Motor neuron (in vitro differentiated cells): ENCODE data around the gene ZNF677. TPM values are rescaled to one million over a fixed set of nuclear protein-coding genes. Genes with fewer than 3 reads are reported as not detected.

Experiments used
- total RNA-seq, 8 experiments: library from RNA; unstranded; fragments of 300-600 nt; gene quantifications; 2 replicates each; pipeline versions ENCODE4 v1.2.3 to v1.2.4, GENCODE V29; 2022

Gene ZNF677
- total RNA-seq, 8 experiments from 2014 or later: 0.58 to 39.1 (median 14.6) TPM

Other genes with a start within 250 kb of the ZNF677 start
- gene ERVV-1, start 241.0 kb downstream of the ZNF677 start, total RNA-seq: 1 to 10 TPM in 1 of 8 experiments, under 1 TPM in 5, not detected in 2; 0.05 to 1.1 (median 0.43) TPM
- 1 to 10 TPM in 1 of 8 experiments, under 1 TPM in 3, not detected in 4; 0.09 to 3.3 (median 0.16) TPM for gene ERVV-2, start 210.1 kb downstream of the ZNF677 start, total RNA-seq
- gene ZNF160, start 151.5 kb downstream of the ZNF677 start, total RNA-seq: 10 to 100 TPM; 22.4 to 72.2 (median 36.3) TPM
- gene ZNF415, start 122.0 kb downstream of the ZNF677 start, total RNA-seq: 10 to 100 TPM in 5 of 8 experiments, 1 to 10 TPM in 2, not detected in 1; 2.5 to 24.3 (median 15.4) TPM
- 10 to 100 TPM in 2 of 8 experiments, 1 to 10 TPM in 6; 1.5 to 14.4 (median 9.3) TPM for gene ZNF347, start 95.8 kb downstream of the ZNF677 start, total RNA-seq
- gene ZNF665, start 61.5 kb downstream of the ZNF677 start, total RNA-seq: 1 to 10 TPM in 7 of 8 experiments, not detected in 1; 1.7 to 5.2 (median 3.6) TPM
- under 1 TPM in 1 of 8 experiments, not detected in 7; 0.29 TPM for gene VN1R2, start 3.4 kb upstream of the ZNF677 start, total RNA-seq
- gene VN1R4, start 12.8 kb upstream of the ZNF677 start, total RNA-seq: under 1 TPM in 1 of 8 experiments, not detected in 7; 0.31 TPM
- 1 to 10 TPM; 3.4 to 6.9 (median 5.2) TPM for gene ZNF845, start 78.9 kb upstream of the ZNF677 start, total RNA-seq
- 1 to 10 TPM; 3.2 to 8.7 (median 6.0) TPM for gene ZNF525, start 110.8 kb upstream of the ZNF677 start, total RNA-seq
- gene ZNF765, start 140.3 kb upstream of the ZNF677 start, total RNA-seq: 10 to 100 TPM in 1 of 8 experiments, 1 to 10 TPM in 7; 6.3 to 10.3 (median 7.6) TPM
- 10 to 100 TPM in 2 of 8 experiments, 1 to 10 TPM in 6; 5.6 to 12.8 (median 9.2) TPM for gene ZNF761, start 177.1 kb upstream of the ZNF677 start, total RNA-seq
- 1 to 10 TPM; 1.6 to 4.9 (median 3.0) TPM for gene ZNF813, start 212.9 kb upstream of the ZNF677 start, total RNA-seq